OCI-LY7 (cell line): ENCODE measurements around the gene IZUMO1.

ENCODE experiments used
- EZH2phosphoT487 ChIP-seq: fragments of 200-600 bp; sonication (generic); IDR thresholded peaks from 2 replicates; pipeline ENCODE4 v1.6.1; 2018; ENCODE audit warnings: low read depth, borderline replicate concordance, mild to moderate bottlenecking, mixed run types, antibody characterized with exemption, low read length, moderate library complexity, mixed read lengths
- TF ChIP-seq, protein P1 (sequence below): fragments of 200-600 bp; sonication (generic); conservative IDR thresholded peaks from 2 replicates; pipeline ENCODE4 v1.5.1; 2014; ENCODE audit warnings: mild to moderate bottlenecking, antibody characterized with exemption, low read length, moderate library complexity, mixed read lengths

DNA sequence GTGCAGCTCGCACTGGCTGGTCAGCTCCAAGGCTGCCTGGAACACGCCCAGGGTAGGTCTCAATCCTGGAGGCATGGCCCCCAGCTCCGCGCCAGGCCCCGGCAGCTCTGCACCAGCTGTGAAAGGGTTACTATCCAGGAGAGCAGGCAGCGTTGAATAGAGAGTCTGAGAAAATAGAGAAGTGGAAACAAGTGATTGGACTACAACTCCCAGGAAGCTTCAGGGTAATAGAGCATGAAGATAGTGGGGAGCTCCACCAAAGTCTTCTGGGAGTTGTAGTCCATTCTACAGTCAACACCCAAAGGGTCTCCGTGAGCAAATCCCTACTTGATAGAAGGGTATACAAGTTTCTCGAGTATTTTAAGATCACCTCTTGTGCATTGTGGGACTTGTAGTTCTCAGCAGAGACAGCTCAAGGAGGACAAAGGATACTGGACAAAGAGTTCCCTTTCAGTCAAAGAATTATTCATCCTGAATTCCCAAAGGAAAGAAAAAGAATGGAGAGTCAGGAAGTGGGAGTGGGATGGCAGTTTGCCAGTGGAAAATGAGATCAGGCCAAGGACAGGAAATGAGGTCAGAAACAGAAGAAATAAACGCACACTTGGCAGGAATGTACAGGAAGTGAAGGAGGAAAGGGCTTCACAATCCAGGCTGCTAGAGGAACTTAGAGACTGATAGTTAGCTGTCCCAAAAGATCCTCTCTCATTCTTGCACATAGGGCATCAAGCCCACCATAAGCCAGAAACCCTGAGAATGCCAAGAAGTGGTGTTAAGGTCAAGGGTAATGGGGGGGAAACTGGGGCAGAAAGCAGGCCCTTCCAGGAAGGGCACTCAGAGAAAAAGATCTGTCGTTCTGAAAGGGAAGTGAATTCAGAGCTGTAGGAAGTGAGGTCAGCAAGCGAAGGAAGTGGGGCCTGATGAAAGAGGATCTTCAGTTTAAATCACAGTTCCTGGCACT is 21.6 kb downstream of the IZUMO1 start:
- TF ChIP-seq, protein P1, sequence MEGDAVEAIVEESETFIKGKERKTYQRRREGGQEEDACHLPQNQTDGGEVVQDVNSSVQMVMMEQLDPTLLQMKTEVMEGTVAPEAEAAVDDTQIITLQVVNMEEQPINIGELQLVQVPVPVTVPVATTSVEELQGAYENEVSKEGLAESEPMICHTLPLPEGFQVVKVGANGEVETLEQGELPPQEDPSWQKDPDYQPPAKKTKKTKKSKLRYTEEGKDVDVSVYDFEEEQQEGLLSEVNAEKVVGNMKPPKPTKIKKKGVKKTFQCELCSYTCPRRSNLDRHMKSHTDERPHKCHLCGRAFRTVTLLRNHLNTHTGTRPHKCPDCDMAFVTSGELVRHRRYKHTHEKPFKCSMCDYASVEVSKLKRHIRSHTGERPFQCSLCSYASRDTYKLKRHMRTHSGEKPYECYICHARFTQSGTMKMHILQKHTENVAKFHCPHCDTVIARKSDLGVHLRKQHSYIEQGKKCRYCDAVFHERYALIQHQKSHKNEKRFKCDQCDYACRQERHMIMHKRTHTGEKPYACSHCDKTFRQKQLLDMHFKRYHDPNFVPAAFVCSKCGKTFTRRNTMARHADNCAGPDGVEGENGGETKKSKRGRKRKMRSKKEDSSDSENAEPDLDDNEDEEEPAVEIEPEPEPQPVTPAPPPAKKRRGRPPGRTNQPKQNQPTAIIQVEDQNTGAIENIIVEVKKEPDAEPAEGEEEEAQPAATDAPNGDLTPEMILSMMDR = no peak
- no peak for TF ChIP-seq EZH2phosphoT487
